Stimulated activated CD8-positive, alpha-beta memory T cell treated with anti-CD3 and anti-CD28 coated beads, Interleukin-7, amount 100 ng/mL, for 24 hours (primary cell): Measurements from ENCODE around the gene ZNF587.
"Not testable (repeated sequence)": the region's sequence is repeated elsewhere in the genome, so short reads cannot be mapped to it uniquely, and the experiment has no call there.

ENCODE experiments used
- DNase-seq: peaks from one replicate; pipeline ENCODE4 v3.0.0-alpha.2; 2020; ENCODE audit warnings: low read depth

The ZNF587 gene

DNA sequence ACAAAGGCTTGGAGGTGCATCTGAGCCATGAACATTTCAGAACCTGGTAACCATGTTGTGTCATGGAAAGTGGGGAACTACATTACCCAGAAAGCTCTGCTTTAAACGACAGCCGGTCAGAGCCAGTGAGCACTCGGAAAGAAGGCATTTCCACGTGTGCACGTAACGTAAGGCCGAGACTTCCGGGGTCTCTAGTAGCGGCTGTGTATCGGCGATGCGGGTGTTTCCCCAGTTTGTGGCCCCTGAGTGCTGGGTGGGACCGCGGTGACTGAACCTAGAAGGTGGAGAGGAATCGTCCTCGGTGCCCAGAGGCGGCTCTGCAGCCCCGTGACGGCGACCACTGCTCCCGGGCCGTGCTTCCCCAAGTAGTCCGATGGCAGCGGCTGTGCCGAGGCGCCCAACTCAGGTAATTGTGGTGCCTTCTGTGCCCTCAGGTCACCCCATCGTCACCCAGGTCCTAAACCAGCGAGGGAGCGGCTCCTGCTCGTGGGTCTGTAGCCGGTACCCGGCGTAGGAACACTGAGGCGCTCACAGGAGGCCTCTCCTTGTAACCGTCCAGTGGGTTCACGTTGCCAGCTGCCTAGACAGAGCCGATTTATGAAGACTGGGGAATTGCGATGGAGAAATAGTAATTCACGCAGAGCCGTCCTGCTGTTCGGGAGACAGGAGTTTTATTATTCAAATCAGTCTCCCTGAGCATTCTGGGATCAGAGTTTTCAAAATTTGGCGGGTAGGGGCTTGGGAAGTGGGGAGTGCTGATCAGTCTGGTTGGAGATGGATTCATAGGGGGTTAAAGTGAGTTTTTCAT lies at the start of gene ZNF587:
ZNF587 (plus strand) TSS at position 194 of the 808 bp plus-strand sequence; CDS start at position 374, 180 bp downstream.
- peak; percentile 58 for DNase-seq

DNA sequence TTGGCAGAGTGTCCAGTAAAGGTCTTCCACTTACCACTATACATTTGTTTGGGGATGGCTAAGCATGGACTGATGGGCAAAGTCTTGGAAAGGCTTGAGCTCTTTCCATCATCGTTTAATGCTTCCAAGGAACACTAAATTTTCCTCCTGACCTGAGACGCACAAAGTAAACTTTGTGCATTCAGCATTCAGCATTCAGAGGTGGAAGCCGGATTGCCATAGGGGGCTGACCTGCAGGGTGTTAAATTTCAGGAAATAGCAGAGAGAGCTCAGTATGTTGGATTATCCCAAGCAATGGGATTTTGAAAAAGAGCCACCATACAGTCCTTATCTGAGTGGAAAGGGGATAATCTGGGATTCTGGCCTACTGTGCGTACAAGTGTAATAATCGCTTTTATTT lies 49.0 kb upstream of the ZNF587 start:
- DNase-seq: no peak

DNA sequence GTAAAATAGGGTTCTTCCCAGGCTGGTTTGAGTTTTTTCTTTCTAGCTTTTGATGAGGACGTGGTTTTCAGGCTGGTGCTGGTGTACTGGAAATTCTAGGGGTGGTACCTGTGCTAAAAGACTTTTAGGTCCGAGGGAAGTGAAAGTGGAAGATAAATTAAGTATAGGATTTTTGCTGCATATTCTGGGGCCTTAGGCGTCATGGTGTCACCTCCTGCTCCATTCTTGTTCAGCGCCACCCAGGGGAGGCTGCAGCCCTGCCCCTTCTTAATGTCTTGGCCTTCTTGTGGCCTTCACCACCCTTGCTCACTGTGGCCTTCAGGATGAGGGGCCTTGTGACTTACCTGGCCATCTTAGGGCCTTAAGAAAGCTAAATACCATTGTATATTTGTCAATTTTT lies 47.4 kb upstream of the ZNF587 start:
- DNase-seq: no peak

DNA sequence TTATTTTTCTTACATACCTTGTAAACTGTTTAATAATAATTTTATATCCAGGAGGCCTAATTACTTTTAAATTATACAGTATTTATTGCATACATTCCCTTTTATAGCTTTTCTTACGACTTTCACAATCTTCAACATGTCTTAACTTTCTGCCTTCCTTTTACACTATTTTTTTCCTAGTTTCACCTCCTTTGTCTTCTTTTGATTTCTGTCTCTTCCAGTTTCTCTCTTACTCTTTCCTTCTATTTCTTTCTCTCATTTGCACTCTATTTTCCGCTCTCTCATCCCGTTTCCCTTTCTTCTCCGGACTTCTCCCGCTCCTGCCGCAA lies 46.4 kb upstream of the ZNF587 start:
- DNase-seq: no peak

DNA sequence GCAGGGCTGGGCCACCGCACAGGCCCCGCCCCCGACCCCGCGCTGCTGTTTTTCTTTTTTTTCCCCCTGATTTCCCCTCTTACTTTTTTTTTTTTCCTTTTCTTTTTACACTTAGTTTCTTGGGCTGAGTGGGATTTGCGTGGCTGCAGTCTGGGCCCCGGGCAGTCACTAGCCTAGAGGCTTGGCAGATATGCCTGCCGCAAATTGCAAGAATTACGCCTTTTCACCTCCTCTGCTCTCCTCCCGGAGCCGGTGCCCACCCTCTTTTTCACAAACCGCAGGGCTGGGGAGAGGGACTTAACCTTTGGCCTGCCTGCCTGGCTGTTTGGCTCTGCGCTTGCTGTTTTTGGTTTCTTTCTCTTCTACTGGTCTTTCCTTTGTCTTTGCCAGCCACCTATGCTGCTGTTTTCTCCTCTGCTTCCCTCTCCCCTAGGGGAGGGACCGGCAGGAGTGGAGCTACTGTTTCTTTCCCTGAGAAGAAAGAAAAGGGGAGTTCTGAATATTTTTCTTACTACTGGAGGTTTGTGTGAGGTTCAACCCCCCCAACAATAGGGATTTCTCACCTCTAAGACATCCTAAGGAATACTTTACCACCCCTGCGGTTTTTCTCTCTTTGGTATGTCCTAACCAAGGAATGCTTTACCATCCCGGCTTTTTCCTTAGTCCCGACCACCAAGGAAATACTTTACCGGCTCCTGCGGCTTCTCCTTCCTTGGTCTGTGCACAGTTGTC lies 45.9 kb upstream of the ZNF587 start:
- no peak for DNase-seq

DNA sequence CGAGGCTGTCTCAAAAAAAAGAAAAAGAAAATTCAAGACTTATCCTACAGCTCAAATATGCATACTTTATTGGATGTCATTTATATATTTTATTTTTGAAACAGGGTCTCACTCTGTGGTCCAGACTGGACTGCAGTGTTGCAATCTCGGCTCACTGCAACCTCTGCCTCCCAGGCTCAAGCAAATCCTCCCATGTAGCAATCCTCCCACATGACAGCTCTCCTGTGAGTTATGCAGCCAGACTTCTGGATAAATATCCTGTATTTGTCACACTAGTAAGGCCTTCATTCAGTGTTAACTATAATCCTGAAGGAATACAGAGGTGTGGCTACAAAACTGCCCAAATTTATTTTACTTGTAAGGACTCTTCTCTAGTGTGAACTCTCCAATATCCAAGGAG lies 42.1 kb upstream of the ZNF587 start:
- no peak for DNase-seq

DNA sequence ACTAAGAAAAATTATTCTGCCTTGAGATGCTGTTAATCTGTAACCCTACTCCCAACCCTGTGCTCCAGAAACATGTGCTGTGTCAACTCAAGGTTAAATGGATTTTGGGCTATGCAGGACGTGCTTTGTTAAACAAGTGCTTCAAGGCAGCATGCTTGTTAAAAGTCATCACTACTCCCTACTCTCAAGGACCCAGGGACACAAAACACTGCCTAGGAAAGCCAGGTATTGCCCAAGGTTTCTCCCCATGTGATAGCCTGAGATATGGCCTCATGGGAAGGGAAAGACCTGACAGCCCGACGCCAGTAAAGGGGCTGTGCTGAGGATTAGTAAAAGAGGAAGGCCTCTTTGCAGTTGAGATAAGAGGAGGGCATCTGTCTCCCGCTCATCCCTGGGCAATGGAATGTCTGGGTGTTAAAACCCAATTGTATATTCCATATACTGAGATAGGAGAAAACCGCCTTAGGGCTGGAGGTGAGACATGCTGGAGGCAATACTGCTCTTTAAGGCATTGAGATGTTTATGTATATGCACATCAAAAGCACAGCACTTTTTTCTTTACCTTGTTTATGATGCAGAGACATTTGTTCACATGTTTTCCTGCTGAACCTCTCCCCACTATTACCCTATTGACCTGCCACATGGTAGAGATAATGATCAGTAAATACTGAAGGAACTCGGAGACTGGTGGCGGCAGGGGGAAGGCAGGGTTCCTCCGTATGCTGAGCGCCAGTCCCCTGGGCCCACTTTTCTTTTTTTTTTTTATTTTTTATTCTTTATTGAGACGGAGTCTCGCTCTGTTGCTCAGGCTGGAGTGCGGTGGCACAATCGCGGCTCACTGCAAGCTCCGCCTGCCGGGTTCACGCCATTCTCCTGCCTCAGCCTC lies 39.0 kb upstream of the ZNF587 start:
- DNase-seq: not testable (repeated sequence)

DNA sequence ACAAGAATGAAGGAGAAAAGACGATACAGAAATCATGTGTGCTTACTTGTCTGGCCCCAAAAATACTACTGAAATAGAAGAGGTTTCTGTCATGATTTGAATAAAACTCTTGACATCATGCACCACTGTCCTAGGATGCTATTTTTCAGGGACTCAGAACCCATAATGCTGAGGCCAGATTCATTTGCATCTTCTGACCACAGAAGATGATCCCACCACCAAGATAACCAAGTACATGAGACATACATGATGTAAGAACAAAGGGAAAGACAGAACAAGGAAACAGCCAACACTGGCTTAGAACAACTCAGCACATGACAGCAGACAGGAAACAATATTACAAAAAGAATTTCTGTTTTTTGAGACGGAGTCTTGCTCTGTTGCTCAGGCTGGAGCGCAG lies 37.4 kb upstream of the ZNF587 start:
- DNase-seq: no peak

DNA sequence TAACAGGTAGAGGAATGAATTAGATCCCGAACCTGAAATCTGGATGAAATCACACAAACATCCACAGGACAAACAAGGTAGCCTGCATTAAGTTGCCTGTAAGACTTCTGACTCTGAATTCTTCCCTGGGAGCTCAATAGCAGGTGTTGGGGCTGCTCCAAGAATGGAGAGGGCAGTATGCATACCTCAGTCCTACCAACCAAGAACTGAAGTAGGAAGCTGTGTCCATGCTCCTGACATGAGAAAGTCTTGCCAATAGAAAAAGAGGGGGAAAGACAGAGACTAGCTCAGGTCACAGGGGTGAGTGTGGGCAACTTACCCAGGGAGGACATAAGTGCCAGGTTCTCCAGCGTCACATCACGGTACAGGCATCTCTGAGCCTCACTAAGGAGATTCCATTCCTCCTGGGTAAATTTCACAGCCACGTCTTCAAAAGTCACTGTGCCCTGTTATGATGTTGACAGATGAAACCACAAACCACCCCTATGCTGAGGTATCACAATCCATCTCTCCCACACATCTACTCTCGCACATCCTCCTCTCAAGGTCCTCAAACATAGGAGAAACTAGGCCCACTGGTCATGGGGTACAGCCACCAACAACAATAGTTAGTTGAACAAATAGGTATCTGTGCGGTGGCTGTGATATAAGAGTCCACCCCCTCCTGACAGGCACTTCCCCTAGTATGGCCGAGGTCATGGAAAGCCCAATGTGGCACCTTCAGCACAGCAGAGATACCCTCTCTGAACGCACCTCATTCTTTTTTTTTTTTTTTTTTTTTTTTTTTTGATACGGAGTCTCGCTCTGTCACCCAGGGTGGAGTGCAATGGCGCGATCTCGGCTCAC lies 36.5 kb upstream of the ZNF587 start:
- not testable (repeated sequence) for DNase-seq

DNA sequence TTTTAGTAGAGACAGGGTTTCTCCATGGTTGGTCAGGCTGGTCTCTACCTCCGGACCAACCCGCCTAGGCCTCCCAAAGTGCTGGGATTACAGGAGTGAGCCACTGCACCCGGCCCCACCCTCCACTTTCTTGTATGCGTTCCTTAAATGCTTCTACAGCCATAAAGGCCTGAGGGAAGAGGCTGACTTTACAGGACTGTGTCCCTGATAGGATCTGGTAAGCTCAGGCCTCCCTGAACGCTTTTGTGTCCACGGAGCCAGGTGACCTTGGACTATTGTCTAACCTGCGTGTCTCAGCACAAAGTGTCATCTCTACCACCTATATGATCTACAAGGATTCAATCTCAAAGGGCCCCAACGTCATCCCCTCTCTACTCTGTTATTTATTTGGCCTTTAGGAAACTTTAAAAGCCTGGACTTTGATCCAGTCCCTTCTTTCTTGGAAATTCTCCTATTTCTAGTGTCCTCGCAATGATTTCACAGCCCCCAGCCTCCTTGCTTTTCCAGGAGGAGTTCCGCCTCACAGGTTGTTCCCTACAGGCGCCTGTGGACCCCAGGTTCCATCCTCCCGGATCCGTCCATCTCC lies 35.6 kb upstream of the ZNF587 start:
- DNase-seq: no peak

DNA sequence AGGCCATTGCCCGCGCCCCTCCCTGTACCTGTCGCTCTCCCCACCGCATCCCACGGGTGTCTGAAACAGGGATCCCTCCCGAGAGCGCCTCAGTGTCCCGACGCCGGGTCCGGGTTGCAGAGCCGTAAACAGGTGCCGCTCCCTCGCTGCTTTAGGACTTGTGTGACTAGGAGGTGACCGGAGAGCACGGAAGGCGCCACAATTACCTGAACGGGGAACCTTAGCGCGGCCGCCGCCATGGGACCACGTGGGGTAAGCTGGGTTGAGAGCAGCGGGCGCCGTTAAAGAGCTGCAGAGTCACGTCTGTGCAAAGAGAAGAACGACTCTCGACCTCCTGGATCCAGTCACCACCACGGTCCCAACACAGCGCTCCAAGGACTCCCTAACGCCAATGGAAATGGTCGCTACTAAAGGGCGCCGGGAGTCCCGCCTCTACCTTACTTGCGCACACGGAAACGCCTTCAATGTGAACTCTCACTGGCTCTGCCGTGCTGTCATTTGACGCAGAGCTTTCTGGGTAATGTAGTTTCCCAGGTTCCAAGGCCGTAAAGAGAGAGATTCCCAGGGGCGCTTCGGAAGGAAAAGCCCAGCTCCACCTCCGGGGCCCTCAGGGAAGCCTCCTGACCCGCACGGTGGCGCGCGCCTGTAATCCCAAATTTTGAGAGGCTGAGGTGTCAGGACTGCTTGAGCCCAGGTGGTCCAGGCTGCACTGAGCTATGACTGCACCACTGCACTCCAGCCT lies 35.0 kb upstream of the ZNF587 start, which contains the start of gene ZNF552:
ZNF552 (minus strand) TSS at position 409 of the 742 bp plus-strand sequence; CDS start at position 239, 170 bp downstream.
- peak; percentile 53 for DNase-seq

DNA sequence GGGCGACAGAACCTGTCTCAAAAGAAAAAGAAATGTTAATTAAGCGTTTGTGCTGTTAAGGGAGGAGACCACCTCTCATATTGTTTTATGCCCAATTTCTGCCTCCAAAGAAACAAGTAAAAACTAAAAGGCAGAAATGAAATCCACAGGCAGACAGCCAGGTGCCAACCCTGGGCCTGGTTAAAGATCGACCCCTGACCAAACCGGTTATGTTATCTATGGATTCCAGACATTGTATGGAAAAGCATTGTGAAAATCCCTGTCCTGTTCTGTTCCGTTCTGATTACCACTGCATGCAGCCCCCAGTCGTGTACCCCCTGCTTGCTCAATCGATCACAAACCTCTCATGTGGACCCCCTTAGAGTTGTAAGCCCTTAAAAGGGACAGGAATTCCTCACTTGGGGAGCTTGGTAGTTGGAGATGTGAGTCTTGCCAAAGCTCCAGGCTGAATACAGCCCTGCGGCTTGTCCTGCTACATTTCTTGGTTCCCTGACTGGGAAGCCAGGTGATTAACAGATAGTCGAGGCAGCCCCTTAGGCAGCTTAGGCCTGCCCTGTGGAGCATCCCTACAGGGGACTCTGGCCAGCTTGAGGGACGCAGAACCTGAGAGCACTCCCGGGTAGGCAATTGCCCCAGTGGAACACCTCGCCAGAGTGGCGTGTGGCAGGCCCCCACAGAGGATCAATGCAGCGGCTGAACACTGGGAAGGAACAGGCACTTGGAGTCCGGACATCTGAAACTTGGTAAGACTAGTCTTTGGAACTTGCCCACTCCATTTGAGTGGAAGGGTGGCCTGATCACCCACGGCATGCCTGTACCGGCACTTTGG lies 34.2 kb upstream of the ZNF587 start:
- DNase-seq: no peak

DNA sequence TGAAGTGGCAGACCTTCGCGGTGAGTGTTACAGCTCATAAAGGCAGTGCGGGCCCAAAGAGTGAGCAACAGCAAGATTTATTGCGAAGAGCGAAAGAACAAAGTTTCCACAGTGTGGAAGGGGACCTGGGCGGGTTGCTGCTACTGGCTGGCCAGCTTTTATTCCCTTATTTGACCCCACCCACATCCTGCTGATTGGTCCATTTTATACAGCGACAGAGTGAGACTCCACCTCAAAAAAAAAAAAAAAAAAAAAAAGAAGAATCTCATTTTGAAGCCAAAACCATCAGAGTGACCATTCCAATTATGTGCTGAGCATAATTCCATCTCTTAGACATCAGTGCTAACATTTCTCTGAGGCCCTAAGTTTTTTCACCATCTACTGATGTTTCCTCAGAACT lies 33.0 kb upstream of the ZNF587 start:
- DNase-seq: no peak

DNA sequence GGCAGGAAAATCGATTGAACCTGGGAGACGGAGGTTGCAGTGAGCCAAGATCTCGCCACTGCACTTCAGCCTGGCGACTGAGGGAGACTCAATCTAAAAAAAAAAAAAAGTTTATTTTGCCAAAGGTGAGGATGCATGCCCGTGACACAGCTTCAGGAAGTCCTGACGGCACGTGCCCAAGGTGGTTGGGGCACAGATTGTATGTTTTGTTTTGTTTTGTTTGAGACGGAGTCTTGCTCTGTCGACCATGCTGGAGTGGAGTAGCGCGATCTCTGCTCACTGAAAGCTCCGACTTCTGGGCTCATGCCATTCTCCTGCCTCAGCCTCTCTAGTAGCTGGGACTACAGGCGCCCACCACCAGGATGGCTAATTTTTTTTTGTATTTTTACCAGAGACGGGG lies 31.7 kb upstream of the ZNF587 start:
- no peak for DNase-seq

DNA sequence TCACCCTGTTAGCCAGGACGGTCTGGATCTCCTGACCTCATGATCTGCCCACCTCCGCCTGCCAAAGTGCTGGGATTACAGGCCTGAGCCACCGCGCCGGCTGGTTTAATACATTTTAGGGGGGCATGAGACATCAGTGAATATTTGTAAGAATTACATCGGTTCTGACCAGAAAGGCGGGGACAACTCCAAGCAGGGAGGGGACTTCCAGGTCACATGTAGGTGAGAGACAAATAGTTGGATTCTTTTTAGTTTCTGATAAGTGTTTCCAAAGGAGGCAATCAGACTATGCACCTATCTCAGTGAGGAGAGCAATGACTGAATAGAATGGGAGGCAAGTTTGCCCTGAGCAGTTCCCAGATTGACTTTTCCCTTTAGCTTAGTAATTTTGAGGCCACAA lies 31.3 kb upstream of the ZNF587 start:
- DNase-seq: no peak

DNA sequence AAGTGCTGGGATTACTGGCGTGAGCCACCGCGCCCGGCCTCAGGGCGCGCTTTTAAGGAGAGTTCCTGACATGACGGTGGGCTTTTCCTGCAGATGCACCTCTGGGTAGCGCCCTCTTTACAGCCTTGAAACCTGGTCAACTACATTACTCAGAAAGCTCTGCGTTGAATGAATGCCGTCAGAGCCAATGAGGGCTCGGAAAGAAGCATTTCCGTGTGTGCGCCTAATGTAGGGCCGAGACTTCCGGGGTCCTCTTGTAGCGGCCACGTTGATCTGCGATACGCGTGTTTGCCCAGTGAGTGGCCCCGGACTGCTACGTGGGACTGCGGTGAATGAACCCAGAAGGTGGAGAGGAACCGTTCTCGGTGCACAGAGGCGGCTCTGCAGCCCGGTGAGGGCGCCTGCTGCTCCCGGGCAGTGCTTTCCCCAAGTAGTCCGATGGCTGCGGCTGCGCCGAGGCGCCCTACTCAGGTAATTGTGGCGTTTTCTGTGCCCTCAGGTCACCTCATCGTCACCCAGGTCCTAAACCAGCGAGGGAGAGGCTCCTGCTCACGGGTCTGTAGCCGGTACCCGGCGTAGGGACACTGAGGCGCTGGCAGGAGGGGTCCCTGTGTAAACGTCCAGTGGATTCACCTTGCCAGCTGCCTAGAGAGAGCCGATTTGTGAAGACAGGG lies 30.0 kb upstream of the ZNF587 start:
- DNase-seq: peak; percentile 52

DNA sequence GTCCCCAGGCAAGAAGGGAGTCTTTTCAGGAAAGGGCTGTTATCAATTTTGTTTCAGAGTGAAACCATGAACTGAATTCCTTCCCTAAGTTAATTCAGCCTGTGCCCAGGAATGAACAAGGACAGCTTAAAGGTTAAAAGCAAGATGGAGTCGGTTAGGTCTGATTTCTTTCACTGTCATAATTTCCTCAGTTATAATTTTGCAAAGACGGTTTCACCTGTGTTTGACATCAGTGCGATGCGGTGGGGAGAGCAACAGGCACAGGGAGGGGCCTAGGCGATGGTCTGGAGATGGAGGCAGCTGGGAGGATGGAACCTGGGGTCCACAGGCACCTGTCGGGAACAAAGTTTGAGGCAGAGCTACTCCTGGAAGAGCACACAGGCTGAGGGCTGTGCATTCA lies 29.1 kb upstream of the ZNF587 start:
- no peak for DNase-seq

DNA sequence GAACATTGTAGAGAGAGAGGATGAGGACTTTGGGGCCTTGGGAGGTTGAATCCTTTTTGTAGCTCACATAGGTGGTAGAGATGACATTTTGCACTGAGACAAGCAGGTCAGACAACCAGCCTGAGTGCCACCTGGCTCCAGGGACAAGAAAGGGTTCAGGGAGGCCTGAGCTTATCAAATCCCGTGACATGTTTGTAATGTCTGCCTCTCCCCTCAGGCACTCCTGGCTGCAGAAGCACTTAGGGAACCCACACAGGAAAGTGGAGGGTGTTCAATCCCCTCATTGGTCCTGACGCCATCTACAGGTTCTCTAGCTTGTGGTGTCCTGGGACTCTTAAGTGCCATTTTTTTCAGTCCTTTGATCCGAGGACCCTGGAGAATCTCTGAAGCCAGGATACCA lies 28.6 kb upstream of the ZNF587 start:
- DNase-seq: not testable (repeated sequence)

DNA sequence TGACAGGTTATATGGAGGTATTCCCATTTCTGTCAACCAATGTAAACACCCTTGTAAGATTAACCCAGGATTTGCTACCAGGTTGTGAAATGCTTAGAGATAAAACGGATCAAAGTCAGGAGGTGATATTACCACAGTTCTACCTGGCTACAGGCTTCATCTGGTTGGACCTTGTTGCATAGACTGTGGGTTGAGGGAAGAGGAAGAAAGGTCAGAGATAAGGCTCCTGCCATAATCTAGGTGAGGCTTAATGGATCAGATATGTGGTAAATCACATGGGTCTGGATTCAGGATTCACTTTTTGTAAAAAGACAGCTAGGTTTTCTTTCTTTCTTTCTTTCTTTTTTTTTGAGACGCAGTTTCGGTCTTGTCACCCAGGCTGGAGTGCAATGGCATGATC lies 28.2 kb upstream of the ZNF587 start:
- DNase-seq: not testable (repeated sequence)
